ENCODE data around the gene GAN.

DNA sequence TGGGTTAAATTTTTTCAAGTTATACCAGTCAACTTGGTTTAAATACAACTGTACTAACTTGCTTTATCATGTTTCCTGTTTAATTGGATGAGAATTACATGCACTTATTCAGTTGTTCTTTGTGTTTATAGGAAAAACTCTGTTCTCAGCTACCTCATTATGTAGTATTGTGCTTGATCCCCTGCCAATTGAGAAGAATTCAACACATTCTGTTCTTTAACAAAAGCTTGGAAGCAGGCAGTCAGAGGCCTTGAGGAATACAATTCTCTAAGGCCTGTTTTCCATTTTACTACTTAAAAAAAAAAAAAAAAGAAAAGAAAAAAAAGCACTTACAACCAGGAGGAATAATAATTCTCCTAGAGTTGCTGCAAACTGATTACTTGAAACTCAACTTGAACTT lies 69.2 kb downstream of the GAN start:
- TF ChIP-seq EZH2 (IDR thresholded peaks at IDR 0.05): no peak
- TF ChIP-seq, protein P1, sequence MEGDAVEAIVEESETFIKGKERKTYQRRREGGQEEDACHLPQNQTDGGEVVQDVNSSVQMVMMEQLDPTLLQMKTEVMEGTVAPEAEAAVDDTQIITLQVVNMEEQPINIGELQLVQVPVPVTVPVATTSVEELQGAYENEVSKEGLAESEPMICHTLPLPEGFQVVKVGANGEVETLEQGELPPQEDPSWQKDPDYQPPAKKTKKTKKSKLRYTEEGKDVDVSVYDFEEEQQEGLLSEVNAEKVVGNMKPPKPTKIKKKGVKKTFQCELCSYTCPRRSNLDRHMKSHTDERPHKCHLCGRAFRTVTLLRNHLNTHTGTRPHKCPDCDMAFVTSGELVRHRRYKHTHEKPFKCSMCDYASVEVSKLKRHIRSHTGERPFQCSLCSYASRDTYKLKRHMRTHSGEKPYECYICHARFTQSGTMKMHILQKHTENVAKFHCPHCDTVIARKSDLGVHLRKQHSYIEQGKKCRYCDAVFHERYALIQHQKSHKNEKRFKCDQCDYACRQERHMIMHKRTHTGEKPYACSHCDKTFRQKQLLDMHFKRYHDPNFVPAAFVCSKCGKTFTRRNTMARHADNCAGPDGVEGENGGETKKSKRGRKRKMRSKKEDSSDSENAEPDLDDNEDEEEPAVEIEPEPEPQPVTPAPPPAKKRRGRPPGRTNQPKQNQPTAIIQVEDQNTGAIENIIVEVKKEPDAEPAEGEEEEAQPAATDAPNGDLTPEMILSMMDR (IDR thresholded peaks at IDR 0.05): no peak
- no peak for TF ChIP-seq EZH2phosphoT487 (IDR thresholded peaks at IDR 0.05)
